HG02943 (cell line): ENCODE data around the gene TTLL11.
"Not testable (repeated sequence)": the region's sequence is repeated elsewhere in the genome, so short reads cannot be mapped to it uniquely, and the experiment has no call there.

Experiments used
- ATAC-seq: cut with Tn5 transposase; IDR thresholded peaks from one replicate; pipeline ENCODE4 v1.9.1; 2021; ENCODE audit warnings: mild to moderate bottlenecking, low read depth, moderate library complexity; ENCODE audit not compliant: unreplicated experiment

The TTLL11 gene

GRCh38 chr9:121807823-121808278 lies 285.3 kb downstream of the TTLL11 start:
- ATAC-seq = no peak

GRCh38 chr9:121807069-121807822 lies 285.9 kb downstream of the TTLL11 start:
- no peak for ATAC-seq

- ATAC-seq = no peak
Measured at GRCh38 chr9:121802753-121803152, 290.4 kb downstream of the TTLL11 start.

DNA sequence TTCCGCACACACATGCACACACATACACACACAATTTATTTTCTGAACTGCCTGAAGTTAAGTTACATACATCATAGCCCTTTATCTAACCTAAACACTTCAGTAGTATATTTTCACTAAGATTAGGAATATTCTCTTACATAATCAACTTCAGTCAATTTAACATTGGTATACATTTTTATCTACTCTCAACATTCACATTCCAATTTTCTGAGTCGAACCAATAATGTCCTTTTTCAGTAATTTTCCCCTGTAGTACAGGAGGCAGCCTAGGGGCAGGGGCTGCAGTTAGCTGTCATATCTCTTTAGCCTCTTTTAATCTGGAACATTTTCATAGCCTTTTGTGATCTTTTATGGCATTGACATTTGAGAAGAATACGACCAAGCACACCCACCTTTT lies 291.5 kb downstream of the TTLL11 start:
- ATAC-seq = no peak

DNA sequence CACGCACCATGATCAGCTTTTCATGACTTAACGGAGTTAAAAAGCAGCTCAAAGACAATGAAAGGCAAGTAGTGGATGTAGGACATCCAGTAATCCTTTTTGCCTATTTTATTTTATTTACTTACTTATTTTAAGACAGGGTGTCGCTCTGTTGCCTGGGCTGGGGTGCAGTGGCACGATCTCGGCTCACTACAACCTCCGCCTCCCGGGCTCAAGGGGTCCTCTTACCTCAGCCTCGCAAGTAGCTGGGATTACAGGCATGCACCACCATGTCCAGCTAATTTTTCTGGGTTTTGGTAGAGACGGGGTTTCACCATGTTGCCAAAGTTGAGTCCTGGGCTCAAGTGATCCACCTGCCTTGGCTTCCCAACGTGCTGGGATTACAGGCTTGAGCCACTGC lies 292.7 kb downstream of the TTLL11 start:
- ATAC-seq = no peak

GRCh38 chr9:121798941-121799340 lies 294.2 kb downstream of the TTLL11 start:
- ATAC-seq = no peak

GRCh38 chr9:121797081-121797480 lies 296.0 kb downstream of the TTLL11 start:
- ATAC-seq = no peak

- ATAC-seq = not testable (repeated sequence)
Measured at GRCh38 chr9:121794334-121794733, 298.8 kb downstream of the TTLL11 start.

DNA sequence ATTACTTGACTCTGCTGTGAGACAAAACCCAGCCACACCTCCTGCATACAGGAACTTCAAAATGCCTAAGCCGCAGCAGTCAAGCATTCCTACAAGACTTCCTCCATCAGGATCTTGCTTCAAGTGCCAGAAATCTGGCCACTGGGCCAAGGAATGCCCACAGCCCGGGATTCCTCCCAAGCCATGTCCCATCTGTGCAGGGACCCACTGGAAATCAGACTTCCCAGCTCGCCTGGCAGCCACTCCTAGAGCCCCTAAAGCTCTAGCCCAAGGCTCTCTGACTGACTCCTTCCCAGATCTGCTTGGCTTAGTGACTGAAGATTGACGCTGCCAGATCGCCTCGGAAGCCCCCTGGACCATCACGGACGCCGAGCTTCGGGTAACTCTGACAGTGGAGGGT lies 300.6 kb downstream of the TTLL11 start:
- ATAC-seq = not testable (repeated sequence)

- ATAC-seq = no peak
Measured at GRCh38 chr9:121790841-121791240, 302.3 kb downstream of the TTLL11 start.

- ATAC-seq = no peak
Measured at GRCh38 chr9:121788686-121789366, 304.3 kb downstream of the TTLL11 start.

- no peak for ATAC-seq
Measured at GRCh38 chr9:121786998-121787422, 306.1 kb downstream of the TTLL11 start.

GRCh38 chr9:121786543-121786948 lies 306.6 kb downstream of the TTLL11 start:
- no peak for ATAC-seq

GRCh38 chr9:121785673-121786542 lies 307.2 kb downstream of the TTLL11 start:
- ATAC-seq = no peak

DNA sequence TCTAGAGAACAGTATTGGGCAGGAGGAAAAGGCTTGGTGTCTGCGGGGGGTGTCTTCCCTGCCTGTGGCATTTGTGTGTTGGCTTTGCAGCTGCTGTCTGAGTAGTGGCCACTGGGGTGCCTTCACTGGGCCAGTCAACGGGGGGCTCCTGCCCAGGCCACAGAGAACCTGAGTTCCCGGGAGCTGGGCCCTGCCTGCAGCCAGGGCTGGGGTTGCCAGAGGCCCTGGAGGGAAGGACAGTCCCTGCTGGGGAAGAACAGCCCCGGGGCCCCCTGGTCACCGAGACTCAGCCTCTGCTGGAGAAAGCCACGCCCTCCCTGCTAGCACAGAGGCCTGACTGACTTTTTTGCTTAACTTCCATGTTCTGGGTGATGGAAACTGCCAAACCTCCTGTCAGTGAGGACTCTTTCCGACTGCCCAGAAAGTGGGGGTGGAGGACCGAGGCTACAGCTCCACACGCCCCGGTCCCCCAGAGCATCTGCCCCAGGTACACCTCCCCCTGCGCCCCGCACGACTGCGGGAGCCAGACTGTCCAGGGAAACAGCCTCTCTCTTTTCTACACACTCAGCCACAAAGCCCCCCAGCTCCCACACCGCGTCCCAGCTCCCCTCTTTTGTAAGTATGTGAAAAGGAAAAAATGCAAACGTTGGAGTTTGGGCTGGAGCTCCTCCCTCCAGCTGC lies 308.2 kb downstream of the TTLL11 start:
- no peak for ATAC-seq

DNA sequence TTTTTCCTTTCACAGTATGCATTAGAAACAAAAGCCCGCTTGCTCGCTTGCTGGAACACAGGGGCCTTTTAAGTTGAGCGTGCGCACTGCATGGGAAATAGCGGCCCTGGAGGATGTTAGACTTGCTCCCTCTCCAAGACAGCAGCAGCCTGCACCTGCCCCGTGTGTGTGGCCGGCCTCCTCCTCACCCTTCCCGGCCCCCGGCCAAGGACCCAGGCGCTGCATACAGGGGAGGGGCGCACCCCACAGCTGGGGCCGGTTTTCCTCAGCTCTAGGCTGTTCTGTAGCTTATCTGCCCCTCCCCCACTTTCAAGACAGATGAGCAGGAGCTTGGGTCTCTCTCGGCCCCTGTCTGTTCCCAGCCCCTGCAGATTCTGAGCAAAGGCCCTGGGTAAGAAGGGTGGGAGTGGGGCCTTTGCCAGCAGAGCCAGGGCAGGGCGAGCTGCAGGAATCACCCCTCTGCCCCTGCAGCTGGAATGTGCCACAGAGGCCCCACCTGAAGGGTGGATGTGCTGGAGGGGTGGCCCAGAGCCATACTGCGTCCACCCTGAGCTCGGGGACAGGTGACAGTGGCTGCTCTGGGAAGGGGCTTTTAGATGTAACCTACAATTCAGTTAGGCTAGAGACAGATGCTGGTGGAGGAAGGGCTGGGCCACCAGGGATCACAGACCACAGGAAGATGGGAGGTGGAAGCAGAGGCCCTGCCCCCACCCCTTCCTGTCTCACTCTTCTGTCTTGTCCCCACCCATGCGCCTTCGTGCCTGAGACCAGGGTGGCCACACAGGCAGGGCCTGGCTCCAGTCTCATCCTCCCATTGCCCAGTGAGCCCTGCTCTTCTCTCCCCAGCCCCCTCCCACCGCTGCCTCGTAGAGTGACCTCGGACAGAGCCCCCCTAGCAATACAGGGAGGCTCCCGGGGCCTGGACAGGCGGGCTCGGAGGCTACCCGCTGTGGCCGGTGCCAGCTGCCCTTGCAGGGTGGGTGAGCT lies 309.3 kb downstream of the TTLL11 start:
- no peak for ATAC-seq

GRCh38 chr9:121783111-121783510 lies 310.0 kb downstream of the TTLL11 start:
- ATAC-seq = no peak

DNA sequence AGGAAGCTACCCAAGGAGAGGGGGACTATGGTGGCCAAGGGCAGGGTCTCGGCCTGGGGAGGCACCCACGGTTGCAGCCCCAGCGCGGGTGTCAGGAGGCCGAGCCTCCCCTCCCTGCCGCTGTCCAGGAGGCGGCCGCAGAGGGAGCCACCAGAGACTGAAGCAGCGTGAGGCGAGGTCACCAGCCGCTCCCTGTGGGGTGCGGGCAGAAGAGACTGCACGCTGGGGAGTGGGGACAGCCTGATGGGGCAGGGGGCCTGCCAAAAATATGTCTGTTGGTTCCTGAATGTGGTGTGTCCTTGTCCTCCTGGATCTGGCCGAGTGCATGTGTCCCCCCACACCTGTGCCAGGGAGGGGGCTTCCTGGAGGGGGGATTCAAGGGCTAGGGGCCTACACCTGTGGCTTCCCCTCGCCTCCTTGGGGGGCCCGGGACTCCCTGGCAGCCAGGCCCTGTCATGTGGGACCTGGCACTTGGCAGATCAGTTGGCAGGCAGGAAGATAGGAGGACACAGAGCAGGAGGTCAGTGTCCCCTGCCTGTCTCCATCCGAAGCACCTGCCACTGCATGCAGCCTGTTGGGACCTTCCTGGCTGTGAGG lies 310.5 kb downstream of the TTLL11 start:
- no peak for ATAC-seq
